HuH-7.5 (cell line): ENCODE measurements around the gene COL10A1.

Source experiments
- DNase-seq: peaks from one replicate; pipeline ENCODE4 v3.0.0; 2011; ENCODE audit warnings: low spot score

Gene COL10A1

GRCh38 chr6:116083052-116083451 lies 42.9 kb downstream of the COL10A1 start:
- DNase-seq: no peak

DNA sequence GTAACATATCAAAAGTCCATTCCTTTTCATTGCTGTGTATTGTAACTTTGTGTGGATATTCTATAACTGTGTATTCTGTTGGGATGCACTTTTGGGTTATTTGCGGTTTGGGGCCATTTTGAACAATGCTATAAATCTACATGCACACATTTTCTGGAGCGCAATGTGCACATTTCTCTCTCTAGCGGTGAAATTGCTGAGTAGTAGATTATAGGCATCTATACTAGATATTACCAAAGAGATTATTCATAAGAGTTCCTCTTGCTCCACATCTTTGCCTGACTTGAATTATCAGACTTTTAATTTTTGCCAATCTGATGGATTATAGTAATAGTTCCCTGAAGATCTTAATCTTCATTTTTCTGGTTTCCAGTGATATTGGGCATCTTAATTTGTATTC lies 47.0 kb downstream of the COL10A1 start:
- no peak for DNase-seq

DNA sequence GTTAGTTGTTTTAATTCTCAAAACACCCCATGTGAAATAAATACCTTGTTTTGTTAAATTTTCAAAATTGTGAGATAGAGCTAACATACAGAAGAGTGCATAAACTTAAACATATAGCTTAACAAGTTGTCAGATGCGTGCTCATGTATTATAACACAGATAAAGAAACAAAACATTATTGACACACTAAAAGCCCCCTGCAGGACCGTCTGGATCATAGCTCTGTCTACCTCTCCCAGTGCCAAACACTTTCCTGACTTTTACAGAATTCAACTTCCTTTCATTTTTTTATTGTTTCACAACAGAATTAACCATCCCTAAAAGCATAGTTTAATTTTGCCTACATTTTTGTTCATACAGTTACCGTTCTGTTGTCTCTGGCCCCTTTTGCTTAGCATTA lies 47.4 kb downstream of the COL10A1 start:
- no peak for DNase-seq

- DNase-seq: no peak
Measured at GRCh38 chr6:116074732-116075390, 51.1 kb downstream of the COL10A1 start.

DNA sequence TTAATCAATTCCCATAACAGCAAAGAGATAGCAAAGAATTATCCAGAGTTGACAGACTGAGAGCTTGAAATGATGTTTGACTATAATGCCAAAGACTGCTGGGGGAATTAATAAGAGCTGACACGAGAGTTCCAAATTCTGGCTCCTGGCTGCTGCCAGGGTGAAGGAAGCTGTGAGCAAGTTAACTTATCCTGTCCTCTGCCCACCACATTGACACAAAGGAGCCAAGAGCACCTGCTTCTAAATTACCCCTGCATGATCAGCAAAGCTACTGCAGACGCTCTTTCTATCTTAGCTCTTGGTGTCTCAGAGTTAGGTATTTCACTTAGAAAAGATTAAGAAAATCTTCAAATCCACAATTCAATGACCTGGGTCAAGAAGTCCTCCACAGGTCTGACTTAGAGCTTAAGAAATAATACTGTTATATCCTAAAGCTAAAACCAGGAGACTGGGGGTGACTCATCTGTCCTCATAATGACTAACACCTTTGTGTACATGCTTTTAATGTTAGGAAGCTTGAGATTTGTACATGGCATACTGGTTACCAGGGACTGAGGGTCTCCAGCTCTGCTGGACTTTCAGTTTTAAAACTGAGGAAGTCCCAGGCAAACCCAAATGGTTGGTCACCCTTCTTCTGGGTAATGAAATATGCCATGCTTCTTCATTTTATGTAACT lies 52.0 kb downstream of the COL10A1 start:
- no peak for DNase-seq

GRCh38 chr6:116072368-116072767 lies 53.6 kb downstream of the COL10A1 start:
- no peak for DNase-seq

GRCh38 chr6:116070616-116071389 lies 55.1 kb downstream of the COL10A1 start:
- no peak for DNase-seq

DNA sequence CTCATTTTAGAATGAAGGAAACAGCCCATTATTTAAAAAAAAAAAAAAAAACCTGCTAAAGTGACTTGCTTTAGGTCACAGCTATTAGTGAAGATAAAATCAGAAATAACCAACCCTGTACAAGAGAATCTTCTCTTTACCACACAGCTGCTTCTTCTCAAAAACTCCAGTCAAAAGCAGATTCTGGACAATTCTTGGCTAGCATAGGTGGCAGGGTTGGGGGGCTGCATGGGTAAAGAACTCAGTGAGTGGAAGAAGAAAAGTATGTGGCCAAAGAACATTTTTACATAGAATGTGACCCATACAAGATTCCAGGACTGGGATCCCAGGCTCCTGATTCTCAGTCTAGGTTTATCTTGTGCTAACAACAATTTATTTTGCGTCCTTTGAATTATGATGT lies 55.8 kb downstream of the COL10A1 start:
- no peak for DNase-seq
